Hematopoietic multipotent progenitor cell treated with erythropoietin and hydrocortisone succinate and interleukin-3 and kit ligand, for 17 days (in vitro differentiated cells): ENCODE measurements around the gene GAB3.
"Not testable (repeated sequence)": the region's sequence is repeated elsewhere in the genome, so short reads cannot be mapped to it uniquely, and the experiment has no call there.

Experiments
- DNase-seq: peaks from one replicate; pipeline ENCODE4 v3.0.0-alpha.2; 2015; ENCODE audit warnings: low spot score

GAB3 gene

GRCh38 chrX:154655786-154656185 lies 95.1 kb downstream of the GAB3 start:
- DNase-seq: no peak

DNA sequence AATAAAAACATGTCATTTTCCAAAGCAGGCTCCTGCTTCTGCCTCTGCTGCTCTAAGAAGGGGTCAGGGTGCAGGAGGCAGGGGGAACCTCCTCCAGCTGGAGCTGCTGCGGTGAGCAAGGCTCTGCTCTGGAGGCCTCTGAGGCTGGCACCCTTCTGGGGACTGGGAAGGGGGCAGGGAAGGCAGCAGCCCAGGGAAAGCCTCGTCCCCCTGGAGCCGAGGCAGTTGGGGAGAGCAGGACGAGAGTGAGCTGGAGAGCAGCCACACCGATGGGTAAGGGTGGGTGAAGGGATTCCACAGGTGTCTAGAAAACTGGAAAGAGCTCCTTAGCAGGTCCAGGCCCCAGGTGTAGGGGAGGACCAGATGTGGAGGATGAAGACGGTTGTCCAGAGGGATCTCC lies 95.5 kb downstream of the GAB3 start:
- DNase-seq: no peak

DNA sequence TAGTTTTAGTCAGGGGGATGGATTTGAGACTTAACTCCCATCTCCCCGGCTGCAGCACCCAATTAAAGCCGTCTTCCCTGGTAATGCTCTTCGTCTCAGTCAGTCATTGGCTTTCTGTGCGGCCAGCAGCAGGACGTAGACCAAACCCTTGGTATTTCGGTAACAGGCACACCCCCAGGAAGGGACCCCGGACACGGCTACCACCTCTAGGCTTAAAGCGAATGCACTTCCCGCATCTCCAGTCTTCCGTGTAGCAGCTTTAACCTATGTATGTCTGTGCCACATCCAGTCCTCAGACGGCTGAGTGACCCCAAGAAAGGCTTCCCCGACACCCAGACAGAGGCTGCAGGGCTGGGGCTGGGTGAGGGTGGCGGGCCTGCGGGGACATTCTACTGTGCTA lies 96.0 kb downstream of the GAB3 start:
- no peak for DNase-seq

- DNase-seq: no peak
Observed at GRCh38 chrX:154654372-154654771, 96.5 kb downstream of the GAB3 start.

- DNase-seq: not testable (repeated sequence)
Observed at GRCh38 chrX:154653413-154653812, 97.5 kb downstream of the GAB3 start, which contains the start of gene CTAG2. CTAG2 (minus strand) TSS chrX:154653579; CDS start chrX:154653515, 64 bp downstream.

GRCh38 chrX:154653048-154653401 lies 97.9 kb downstream of the GAB3 start:
- DNase-seq: no peak

DNA sequence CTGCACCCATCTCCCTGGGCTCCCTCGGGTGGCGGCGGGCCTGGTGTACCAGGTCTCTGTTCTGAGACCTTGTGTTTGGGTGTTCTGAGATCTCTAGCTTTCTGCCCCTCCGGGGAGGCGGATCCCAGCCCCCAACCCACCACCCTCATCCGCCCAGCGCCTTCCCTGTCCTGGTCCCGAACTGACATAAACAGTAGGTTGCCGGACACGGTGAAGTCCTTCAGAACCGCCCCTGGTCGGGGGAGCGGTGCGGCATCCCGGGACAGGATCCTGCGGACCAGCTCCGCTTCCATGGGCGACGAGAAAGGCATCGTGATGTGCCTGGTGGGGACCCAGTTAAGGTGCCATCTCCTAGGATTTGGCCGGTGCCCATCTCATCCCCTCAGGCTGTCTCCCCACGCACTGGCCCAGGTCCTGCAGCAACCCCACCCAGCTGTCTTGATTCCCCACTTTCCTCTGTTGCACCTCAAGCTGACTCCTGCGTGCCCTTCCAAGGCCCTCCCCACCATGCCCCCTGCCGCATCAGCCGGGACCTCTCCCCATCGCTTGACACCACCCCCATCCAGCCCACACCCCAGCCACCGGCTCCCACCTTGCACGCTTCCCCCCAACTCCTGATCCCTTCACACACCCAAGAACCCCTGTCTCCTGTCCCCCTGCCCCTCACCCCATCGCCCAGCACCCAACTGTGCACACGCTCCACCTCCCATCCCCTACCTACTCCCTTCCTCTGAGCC lies 98.4 kb downstream of the GAB3 start:
- DNase-seq: no peak

- DNase-seq: no peak
Observed at GRCh38 chrX:154650221-154650510, 100.7 kb downstream of the GAB3 start.

DNA sequence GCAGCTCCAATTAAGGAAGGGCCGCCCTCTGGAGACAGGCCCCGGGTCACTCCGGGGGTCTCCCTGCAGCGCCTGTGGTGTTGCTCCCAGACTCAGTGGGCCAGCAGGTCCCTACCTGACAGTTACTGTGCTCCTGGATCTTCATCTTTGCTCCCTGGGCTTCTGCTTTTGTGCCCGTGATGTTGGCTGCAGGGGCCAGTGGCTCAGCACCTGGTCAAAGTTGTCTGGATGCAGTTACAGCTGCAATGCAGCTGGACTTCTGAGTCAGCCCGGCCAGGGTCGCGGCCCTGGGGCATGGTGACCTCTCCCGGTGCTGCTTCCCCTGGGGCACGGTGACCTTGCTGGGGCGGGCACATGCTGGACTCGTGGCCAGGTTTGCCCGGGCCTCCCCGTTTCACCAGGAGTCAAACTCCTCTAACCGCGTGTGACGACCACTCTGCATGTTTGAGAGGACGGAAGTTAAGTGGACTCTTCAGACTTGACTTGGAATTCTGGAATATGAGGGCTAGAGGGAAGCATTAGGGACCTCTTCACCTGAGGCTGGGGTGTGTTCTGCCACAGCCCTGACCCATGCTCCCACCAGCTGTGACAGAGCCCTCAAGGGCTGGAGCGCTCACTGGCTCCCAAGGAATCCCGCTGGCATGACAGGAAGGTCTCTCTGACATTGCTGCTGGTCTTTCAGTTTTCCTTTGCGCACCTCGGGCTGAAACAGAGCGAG lies 101.2 kb downstream of the GAB3 start:
- no peak for DNase-seq

- no peak for DNase-seq
Observed at GRCh38 chrX:154648931-154649330, 101.9 kb downstream of the GAB3 start.

DNA sequence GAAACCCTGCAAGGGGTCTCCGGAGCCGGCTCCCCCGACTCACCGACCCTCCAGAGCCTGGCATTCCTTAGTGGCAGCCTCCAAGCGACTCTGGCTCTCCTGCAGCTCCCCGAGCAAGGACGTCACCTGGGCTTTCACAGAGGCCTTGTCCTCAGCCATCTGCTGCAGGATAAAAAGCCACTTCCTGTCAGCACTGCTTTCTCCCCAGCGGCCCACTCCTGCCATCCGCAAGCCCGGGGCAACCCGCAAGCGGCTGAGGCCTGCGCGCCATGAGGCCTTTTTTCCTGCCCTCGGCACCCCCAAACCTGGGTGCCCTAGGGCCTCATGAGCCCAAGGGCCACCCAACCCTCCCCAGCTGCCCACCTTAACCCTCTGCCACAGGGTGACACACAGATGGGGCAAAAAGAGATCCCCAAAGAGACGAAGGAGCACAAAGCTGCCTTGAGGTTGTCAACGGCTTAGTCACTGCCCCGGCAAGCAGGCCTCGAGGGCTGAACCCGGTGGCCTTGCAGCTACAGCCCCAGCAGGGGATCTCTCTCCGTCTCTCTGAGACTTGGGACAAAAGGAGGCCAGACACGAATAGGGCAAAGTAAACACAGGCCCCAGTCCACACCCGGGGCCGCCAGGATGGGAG lies 105.0 kb downstream of the GAB3 start:
- DNase-seq: not testable (repeated sequence)

DNA sequence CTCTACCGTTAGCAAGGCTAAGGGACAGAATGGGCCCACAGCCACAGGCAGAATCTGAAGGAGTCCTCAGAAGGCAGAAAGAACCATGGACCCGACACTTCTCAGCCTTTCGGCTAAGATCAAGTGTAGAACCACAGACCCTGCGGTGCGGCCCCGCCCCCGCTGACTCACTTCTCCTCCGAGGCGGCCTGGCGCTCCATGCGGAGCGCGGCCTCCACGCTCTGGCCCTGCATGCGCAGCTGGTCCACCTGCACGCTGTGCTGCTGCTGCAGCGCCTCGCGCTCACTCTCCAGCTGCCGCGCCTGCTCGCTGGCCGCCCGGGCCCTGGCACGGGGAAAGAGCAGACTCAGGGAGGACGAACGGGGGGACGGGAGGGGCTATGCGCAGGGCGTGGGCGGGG lies 107.2 kb downstream of the GAB3 start:
- not testable (repeated sequence) for DNase-seq

DNA sequence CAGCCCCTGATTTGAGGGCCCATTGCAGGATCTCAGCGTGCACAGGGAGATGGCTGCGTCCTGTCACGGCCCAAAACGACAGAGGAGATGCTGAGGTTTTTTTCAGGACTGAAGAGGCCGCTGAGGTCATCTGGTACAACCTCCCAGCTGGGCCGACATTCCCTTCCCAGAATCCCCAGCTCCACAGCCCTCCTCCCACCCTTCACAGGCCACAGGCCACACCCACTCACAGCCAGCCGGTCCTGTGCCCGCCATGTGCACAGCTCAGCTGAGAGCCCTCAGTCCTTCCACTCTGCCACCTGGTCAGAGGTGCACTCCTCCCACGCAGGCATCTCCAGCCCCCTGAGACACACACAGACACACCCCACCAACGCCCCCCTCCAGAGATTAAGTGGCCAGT lies 109.1 kb downstream of the GAB3 start:
- not testable (repeated sequence) for DNase-seq

GRCh38 chrX:154633661-154634060 lies 117.2 kb downstream of the GAB3 start:
- not testable (repeated sequence) for DNase-seq

DNA sequence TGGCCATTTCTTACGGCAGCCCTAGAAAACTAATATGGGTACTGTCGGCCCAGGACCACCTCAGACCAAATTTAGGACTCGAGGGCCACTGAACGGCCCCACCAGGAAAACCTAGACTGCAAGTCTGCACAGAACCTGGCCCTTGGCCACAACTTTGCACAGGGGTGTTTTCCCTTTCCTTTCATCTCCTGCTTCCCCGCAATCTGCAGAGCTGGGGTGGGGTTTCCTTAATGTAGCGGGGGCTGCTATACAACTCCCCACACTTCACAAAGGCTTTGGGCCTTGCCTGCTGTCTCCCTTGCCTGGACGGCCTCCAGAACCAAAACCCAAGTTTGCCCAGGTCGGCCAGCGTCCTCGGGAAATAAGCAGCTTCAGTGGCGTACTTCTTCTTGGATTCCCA lies 119.9 kb downstream of the GAB3 start:
- not testable (repeated sequence) for DNase-seq

- DNase-seq: not testable (repeated sequence)
Observed at GRCh38 chrX:154628960-154629359, 121.9 kb downstream of the GAB3 start.
